HL-60 (cell line): Measurements from ENCODE around the gene ECM2.

ENCODE experiments used
- CTCF ChIP-seq: IDR thresholded peaks from one replicate; pipeline ENCODE4 v1.5.1; 2011; ENCODE audit warnings: low read length, control low read depth, inconsistent platforms; ENCODE audit not compliant: insufficient read depth
- GABPA ChIP-seq: IDR thresholded peaks from 2 replicates; pipeline ENCODE4 v1.6.1; 2012; ENCODE audit warnings: low read depth
- POLR2AphosphoS5 ChIP-seq: IDR thresholded peaks from 2 replicates; pipeline ENCODE4 v1.6.1; 2012; ENCODE audit warnings: low read depth
- REST ChIP-seq: IDR thresholded peaks from 2 replicates; pipeline ENCODE4 v1.6.1; 2012; ENCODE audit warnings: low read depth; ENCODE audit not compliant: insufficient replicate concordance
- SPI1 ChIP-seq: IDR thresholded peaks from 2 replicates; pipeline ENCODE4 v1.6.1; 2012; ENCODE audit warnings: low read depth, mild to moderate bottlenecking, borderline replicate concordance

GRCh38 chr9:92558612-92559374 lies 23.0 kb upstream of the ECM2 start:
- no peak for TF ChIP-seq CTCF
- no peak for TF ChIP-seq SPI1
- TF ChIP-seq POLR2AphosphoS5: no peak
- TF ChIP-seq GABPA: no peak
- no peak for TF ChIP-seq REST
